DOHH2 (cell line): ENCODE data around the gene CCDC88A.
"Not testable (repeated sequence)": the region's sequence is repeated elsewhere in the genome, so short reads cannot be mapped to it uniquely, and the experiment has no call there.

Source experiments
- H3F3A ChIP-seq: fragments of 200-600 bp; sonication (generic), shearing (Covaris generic); 2 replicates; pipeline ENCODE4 v1.6.0; 2016; ENCODE audit warnings: antibody characterized with exemption, mild to moderate bottlenecking; ENCODE audit not compliant: control insufficient read depth, insufficient read depth
- H3K27ac ChIP-seq: fragments of 200-600 bp; sonication (generic); 2 replicates; pipeline ENCODE4 v1.5.1; 2014; ENCODE audit warnings: low read depth, mild to moderate bottlenecking, low read length, moderate library complexity
- H3K27me3 ChIP-seq: fragments of 200-600 bp; sonication (generic); 2 replicates; pipeline ENCODE4 v1.6.1; 2014; ENCODE audit warnings: mild to moderate bottlenecking, low read length, mixed read lengths; ENCODE audit not compliant: control insufficient read depth
- H3K36me3 ChIP-seq: fragments of 200-600 bp; sonication (generic); 2 replicates; pipeline ENCODE4 v1.6.1; 2014; ENCODE audit warnings: mild to moderate bottlenecking, low read length, moderate library complexity, mixed read lengths; ENCODE audit not compliant: control insufficient read depth
- H3K4me1 ChIP-seq: fragments of 200-600 bp; sonication (generic); 2 replicates; pipeline ENCODE4 v1.6.1; 2014; ENCODE audit warnings: mild to moderate bottlenecking, low read length, mixed read lengths; ENCODE audit not compliant: control insufficient read depth
- H3K4me2 ChIP-seq: fragments of 200-600 bp; sonication (generic); 2 replicates; pipeline ENCODE4 v1.6.0; 2014; ENCODE audit warnings: mild to moderate bottlenecking, low read length, moderate library complexity
- H3K4me3 ChIP-seq: fragments of 200-600 bp; sonication (generic); 2 replicates; pipeline ENCODE4 v1.5.1; 2014; ENCODE audit warnings: mild to moderate bottlenecking, low read length, mixed read lengths
- H3K79me2 ChIP-seq: fragments of 200-600 bp; sonication (generic); 2 replicates; pipeline ENCODE4 v1.6.1; 2014; ENCODE audit warnings: mild to moderate bottlenecking, low read length, mixed read lengths; ENCODE audit not compliant: control insufficient read depth
- H3K9me2 ChIP-seq: fragments of 200-600 bp; sonication (generic); replicated peaks from 2 replicates; pipeline ENCODE4 v1.6.1; 2014; ENCODE audit warnings: mild to moderate bottlenecking, low read length, mixed read lengths; ENCODE audit not compliant: control insufficient read depth
- H3K9me3 ChIP-seq: fragments of 200-600 bp; sonication (generic); 2 replicates; pipeline ENCODE4 v1.6.1; 2014; ENCODE audit warnings: antibody characterized with exemption, low read length, mixed read lengths; ENCODE audit not compliant: control insufficient read depth, insufficient read depth
- H4K20me1 ChIP-seq: fragments of 200-600 bp; sonication (generic); 2 replicates; pipeline ENCODE4 v1.6.0; 2014; ENCODE audit warnings: low read depth, mild to moderate bottlenecking, antibody characterized with exemption, low read length, moderate library complexity; ENCODE audit not compliant: control insufficient read depth, insufficient read depth
- CTCF ChIP-seq: fragments of 200-600 bp; sonication (generic); IDR thresholded peaks from one replicate; pipeline ENCODE4 v1.5.1; 2014; ENCODE audit warnings: antibody characterized with exemption, mild to moderate bottlenecking, low read depth, low read length; ENCODE audit not compliant: poor library complexity, severe bottlenecking
- EZH2phosphoT487 ChIP-seq: fragments of 200-600 bp; sonication (generic); IDR thresholded peaks from 2 replicates; pipeline ENCODE4 v1.6.1; 2017; ENCODE audit warnings: borderline replicate concordance, mild to moderate bottlenecking, antibody characterized with exemption, low read length, moderate library complexity, mixed read lengths

The CCDC88A gene

GRCh38 chr2:55245411-55245810 is 174.2 kb downstream of the CCDC88A start:
- H3K4me3 ChIP-seq: no peak overlapping the region
- H4K20me1 ChIP-seq: no peaks in the 10 kb centered on the region
- no peak overlapping the region for H3K4me2 ChIP-seq
- no peaks in the 10 kb centered on the region for H3K9me3 ChIP-seq
- H3F3A ChIP-seq: peaks cover 11% of the 10 kb centered on the region
- no peak overlapping the region for H3K27ac ChIP-seq
- peaks cover 76% of the 10 kb centered on the region for H3K36me3 ChIP-seq
- no peaks in the 10 kb centered on the region for H3K4me1 ChIP-seq
- no peaks in the 10 kb centered on the region for H3K9me2 ChIP-seq
- H3K27me3 ChIP-seq: no peaks in the 10 kb centered on the region
- H3K79me2 ChIP-seq: no peaks in the 10 kb centered on the region
- TF ChIP-seq CTCF (no peak), EZH2phosphoT487 (no peak)

- Histone ChIP-seq H3K36me3 (peaks cover 68% of the 10 kb centered on the region), H3K4me3 (no peak overlapping the region), H3K9me2 (no peaks in the 10 kb centered on the region), H3K9me3 (no peaks in the 10 kb centered on the region), H3K27me3 (no peaks in the 10 kb centered on the region), H4K20me1 (no peaks in the 10 kb centered on the region), H3K79me2 (no peaks in the 10 kb centered on the region), H3K27ac (no peak overlapping the region), H3K4me1 (peaks cover 5% of the 10 kb centered on the region), H3F3A (peaks cover 34% of the 10 kb centered on the region), H3K4me2 (no peak overlapping the region)
- TF ChIP-seq CTCF: no peak
- TF ChIP-seq EZH2phosphoT487: no peak
Observed at GRCh38 chr2:55242617-55243016, 177.0 kb downstream of the CCDC88A start.

- H3K27me3 ChIP-seq, H3K9me2 ChIP-seq, H3K9me3 ChIP-seq, H4K20me1 ChIP-seq, H3K4me2 ChIP-seq, H3K79me2 ChIP-seq, H3K4me3 ChIP-seq, H3K4me1 ChIP-seq, H3K27ac ChIP-seq: not testable (repeated sequence)
- H3K36me3 ChIP-seq: peaks cover 67% of the 10 kb centered on the region
- peaks cover 43% of the 10 kb centered on the region for H3F3A ChIP-seq
Observed at GRCh38 chr2:55241582-55241981, 178.1 kb downstream of the CCDC88A start.

- Histone ChIP-seq H3F3A (peaks cover 61% of the 10 kb centered on the region), H3K36me3 (peaks cover 71% of the 10 kb centered on the region), H3K27ac (peak overlapping the region; percentile 24; the same call in 1 of the 2 replicates)
Observed at GRCh38 chr2:55239656-55240222, 179.9 kb downstream of the CCDC88A start.

More at GRCh38 chr2:55239656-55240222, 179.9 kb downstream of the CCDC88A start:
- H3K4me3 ChIP-seq: no peak overlapping the region
- H3K4me1 ChIP-seq: peaks cover 11% of the 10 kb centered on the region
- TF ChIP-seq EZH2phosphoT487 (no peak), CTCF (no peak)
- no peaks in the 10 kb centered on the region for H4K20me1 ChIP-seq
- H3K27me3 ChIP-seq: no peaks in the 10 kb centered on the region
- H3K79me2 ChIP-seq: peaks cover 5% of the 10 kb centered on the region
- no peak overlapping the region for H3K4me2 ChIP-seq
- no peaks in the 10 kb centered on the region for H3K9me3 ChIP-seq
- H3K9me2 ChIP-seq: no peaks in the 10 kb centered on the region
